ENCODE results near the gene TRAF3IP1.
"Not testable (repeated sequence)": the region's sequence is repeated elsewhere in the genome, so short reads cannot be mapped to it uniquely, and the experiment has no call there.

TRAF3IP1 gene

GRCh38 chr2:238382381-238382781 is 62.1 kb downstream of the TRAF3IP1 start:
- DNase-seq, result no peak

GRCh38 chr2:238383135-238383534 is 62.8 kb downstream of the TRAF3IP1 start:
- no peak for DNase-seq

DNA sequence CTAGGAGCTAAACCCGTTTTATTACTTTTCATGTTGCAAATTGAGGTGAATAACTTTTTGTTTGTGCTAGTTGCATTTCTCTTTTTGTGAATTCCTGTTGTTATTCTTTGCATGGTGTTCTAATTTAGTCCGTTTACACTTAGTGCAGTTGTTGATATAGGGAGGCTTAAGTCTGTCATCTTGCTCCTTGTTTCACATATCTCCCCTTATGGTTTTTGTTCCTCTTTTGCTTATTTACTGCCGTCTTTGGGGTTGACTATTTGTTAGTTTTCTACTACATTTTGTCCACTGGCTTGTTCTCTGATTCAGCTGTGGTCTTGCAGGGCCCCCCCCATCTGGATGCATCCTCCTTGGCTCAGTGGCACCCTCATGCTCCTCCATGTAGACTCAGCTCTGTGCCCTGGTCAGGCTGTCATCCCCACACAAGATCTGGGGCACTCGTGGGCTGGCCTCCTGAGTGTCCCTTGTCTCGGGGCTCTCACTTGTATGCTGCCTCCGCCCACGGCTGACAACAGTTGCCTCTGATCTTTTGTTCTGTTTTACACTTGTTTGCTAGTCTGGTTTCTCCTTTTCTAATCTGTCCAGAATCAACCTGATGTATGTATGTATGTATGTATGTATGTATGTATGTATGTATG is 63.5 kb downstream of the TRAF3IP1 start:
- DNase-seq, result no peak

DNA sequence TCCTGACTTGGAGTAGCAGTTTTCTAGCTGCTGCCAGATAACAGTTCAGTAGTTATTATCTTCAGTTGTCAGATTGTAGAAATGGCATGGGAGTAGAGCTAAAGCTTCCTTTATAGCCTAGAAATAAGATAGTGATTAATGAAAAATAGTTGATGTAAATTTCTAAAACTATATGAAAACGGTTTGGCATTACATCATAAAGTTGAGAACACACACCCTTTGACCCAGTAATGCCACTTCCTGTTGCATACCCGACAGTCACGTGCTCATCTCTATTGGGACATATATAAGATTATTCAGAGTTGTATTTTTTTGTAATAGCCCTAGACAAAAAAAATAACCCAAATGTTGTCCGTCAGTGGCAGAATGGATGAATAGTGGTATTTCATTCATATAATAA is 67.0 kb downstream of the TRAF3IP1 start:
- no peak for DNase-seq

DNA sequence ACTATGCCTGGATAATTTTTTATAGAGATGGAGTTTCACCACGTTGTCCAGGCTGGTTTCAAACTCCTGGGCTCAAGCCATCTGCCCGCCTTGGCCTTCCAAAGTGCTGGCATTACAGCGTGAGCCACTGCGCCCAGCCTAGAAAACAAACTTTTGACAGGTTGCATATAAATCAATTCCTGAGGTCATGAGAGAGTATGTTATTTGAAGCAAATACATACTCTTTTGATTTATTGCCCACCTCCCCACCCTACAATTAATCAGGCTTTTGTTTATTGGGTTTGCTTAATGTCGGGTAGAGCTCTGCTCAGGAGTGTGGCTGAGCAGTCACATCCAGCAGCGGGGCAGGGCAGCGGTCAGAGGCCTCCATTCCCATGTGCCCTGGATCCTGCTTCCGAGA is 68.5 kb downstream of the TRAF3IP1 start:
- DNase-seq, result no peak

DNA sequence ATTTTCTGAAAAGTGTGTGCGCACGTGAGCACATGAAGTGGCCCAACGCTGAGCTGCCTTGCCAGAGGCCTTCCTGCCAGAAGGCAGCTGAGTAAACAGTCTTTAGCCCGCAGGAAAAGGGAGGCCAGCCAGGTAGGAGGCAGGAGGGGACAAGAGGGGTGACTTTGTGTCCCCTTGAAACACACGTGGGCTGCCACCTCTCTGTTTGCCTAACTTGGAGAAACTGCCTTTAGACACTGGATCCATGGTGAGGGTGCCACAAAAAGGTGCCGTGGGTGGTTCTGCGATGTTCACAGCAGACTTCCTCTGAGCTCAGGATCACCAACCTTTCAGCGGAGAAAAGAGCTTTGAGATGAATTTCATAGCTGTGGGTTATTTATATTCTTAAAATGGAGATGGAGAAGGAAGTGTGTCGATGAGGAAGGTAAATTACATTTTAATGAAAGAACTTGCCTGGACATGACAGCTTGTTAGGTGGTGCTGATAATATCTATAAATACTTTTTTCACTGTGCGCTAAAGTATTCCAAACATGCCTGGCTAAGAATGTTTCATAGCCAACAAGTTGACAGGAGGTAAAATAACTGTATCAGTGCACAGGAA is 69.8 kb downstream of the TRAF3IP1 start:
- no peak for DNase-seq

DNA sequence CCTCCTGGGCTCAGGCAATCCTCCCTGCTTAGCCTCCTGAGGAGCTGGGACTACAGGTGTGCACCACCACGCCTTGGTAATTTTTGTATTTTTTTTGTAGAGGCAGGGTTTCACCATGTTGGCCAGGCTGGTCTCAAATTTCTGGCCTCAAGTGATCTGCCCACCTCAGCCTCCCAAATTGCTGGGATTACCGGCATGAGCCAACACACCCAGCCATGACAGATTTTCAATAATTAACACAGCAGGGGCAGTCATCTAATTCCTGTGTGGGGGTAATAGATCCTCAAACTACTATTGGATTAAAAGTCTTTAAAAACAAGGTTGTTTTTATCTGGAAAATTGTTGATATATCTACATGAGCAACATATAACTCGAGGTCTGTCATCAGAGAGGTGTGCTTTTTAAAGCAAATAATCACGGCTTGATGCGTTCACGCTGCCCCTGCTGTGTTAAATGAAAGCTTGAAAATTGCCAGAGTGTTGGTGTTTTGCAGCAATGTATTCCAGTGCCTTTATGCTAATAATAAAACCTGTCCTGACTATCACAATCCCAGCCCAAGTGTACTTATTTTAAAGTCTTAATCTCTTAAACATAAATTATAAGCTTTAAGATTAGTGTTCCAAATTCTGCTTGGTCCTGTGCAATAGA is 70.8 kb downstream of the TRAF3IP1 start:
- DNase-seq, result no peak

DNA sequence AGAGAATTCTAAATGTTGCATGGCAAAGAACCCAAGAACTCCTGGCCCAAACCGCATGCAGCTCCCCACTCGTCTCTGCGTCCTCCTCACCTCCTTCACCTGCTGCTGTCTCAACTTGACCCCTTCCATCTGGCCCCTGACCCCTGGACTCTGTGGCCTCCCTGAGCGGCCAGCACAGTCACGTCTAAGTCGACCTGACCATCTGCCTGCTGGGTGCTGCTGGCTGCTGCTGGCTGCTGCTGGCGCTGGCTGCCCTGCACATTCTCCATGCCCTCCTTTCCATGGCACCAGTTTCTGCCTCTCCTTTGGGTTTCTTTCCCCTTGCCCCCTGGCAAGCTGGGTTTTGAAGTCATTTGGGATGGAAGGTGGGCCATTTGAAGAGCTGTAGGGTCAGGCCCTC is 76.3 kb downstream of the TRAF3IP1 start:
- no peak for DNase-seq

DNA sequence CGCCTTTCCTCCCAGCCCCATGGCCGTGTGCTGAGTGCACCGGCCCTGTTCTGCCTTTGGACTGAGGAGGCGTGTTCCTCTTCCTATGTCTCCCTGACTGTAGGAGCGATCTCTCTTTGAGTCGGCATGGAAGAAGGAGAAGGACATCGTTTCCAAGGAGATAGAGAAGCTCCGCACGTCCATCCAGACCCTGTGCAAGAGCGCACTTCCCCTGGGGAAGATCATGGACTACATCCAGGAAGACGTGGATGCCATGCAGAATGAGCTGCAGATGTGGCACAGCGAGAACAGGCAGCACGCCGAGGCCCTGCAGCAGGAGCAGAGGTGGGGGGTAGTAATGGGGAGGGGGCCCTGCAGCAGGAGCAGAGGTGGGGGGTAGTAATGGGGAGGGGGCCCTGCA is 77.0 kb downstream of the TRAF3IP1 start:
- no peak for DNase-seq

- DNase-seq, result no peak
Measured at GRCh38 chr2:238398577-238398976, 78.3 kb downstream of the TRAF3IP1 start.

GRCh38 chr2:238399094-238399493 is 78.8 kb downstream of the TRAF3IP1 start:
- DNase-seq, result no peak

- DNase-seq, result no peak
Measured at GRCh38 chr2:238401551-238401950, 81.2 kb downstream of the TRAF3IP1 start.

GRCh38 chr2:238403632-238404405 is 83.5 kb downstream of the TRAF3IP1 start:
- DNase-seq, result no peak

DNA sequence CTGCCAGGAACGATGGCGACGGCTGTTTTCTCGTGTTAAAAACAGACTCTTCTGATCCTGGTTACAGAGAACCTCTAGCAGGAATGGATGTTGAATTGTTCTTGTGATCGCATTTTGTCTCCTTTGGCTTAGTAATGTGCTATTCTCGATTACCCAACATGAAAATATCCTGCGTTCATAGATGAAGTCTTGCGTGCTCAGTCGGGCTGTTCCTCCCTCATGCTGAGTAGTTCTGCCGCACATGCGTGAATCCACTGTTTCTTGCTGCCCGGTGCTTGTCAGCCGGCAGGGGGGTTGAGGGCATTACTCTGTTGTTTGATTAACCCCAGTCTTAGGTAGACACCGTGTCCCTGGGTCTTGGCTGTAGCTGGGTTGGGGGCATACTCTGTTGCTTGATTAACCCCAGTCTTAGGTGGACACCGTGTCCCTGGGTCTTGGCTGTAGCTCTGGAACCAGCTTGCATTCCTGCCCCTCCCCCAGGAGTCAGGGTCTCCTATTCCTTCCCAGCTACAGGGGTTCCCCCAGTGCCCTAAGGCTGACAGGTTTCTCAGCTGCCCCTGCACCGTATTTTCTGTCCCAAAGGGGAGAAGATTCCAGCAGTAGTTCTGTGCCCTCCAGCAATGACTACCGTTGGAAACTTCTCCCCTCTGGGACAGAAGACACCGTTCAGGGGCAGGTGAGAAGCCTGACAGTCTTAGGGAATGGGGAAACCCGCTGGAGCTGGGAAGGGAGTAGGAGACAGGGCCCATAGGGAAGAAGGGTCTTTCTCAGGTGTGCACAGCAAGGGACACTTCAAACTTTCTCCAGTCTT is 84.3 kb downstream of the TRAF3IP1 start:
- DNase-seq, result no peak

- DNase-seq, result not testable (repeated sequence)
Measured at GRCh38 chr2:238405217-238405555, 84.9 kb downstream of the TRAF3IP1 start.

DNA sequence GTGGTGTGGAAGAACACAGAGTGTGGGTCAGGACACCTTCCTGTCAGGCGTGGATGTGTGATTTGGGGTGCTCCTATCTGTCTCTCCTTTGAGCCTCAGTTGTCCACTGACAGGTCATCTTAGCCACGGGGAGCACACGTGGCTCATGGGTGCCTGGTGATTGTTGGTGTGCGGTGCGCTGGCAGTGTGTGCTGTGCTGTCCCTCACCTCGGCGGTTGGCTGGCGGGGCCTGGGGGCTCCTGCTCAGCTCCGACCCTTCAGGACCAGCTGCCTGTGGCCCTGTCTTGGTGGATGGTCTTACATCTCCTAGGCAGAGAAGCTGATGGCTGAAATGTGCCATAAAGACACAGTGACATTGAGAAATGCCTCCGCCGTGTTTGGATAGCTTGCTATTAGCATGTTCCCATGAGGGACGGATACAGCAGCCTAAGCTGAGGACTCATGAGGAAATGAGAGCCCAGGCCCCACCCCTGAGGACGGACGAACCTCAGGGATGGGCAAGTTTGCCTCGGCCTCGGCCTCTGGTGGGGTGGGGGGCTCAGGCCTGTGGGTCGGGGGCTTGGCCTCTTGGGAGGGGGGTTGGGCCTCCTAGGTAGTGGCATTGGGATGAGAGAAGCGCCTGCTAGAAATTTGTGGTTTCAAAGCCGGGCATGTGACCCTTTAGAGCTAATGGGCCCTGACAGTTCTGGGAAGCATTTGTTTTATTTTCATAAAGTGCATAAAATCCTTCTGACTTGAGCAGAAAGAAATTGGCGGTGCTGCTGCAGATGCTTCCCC is 86.1 kb downstream of the TRAF3IP1 start:
- DNase-seq, result no peak

GRCh38 chr2:238406998-238407285 is 86.6 kb downstream of the TRAF3IP1 start:
- no peak for DNase-seq

- DNase-seq, result no peak
Measured at GRCh38 chr2:238407566-238407965, 87.2 kb downstream of the TRAF3IP1 start.

DNA sequence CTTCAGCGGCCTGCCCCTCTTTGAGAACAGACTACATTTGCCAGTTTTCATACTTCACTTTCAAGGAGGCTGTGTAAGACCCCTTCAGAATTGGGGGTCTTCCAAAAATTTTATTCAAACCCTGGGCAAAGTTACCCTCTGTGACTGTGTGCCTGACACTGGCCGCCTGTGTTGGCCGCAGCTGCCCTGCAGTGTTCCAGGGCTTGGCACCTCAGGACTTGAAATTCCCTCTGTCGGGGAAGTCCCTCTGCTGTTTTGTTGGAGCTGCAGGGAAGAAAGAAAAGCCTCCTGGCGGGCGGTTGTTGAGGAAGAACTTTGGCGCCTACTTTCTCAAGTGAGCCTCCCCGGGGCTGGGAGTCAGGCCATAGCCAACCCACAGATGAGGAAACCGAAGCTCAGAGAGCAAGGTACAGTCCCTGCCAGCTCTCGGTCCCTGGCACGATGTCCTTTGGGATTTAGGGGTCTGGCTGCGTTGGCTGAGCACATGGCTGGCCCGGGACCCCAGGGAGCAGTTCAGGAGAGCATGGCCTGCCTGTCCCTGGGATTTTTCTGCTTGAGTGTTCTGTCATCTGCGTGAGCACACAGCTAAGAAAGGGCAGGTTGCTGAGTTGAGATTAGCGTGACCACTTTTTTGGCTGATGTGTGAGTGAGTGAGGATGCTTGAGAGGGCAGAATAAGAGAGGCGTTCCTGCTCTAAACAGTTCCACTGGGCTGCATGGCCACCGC is 88.5 kb downstream of the TRAF3IP1 start:
- DNase-seq, result no peak

DNA sequence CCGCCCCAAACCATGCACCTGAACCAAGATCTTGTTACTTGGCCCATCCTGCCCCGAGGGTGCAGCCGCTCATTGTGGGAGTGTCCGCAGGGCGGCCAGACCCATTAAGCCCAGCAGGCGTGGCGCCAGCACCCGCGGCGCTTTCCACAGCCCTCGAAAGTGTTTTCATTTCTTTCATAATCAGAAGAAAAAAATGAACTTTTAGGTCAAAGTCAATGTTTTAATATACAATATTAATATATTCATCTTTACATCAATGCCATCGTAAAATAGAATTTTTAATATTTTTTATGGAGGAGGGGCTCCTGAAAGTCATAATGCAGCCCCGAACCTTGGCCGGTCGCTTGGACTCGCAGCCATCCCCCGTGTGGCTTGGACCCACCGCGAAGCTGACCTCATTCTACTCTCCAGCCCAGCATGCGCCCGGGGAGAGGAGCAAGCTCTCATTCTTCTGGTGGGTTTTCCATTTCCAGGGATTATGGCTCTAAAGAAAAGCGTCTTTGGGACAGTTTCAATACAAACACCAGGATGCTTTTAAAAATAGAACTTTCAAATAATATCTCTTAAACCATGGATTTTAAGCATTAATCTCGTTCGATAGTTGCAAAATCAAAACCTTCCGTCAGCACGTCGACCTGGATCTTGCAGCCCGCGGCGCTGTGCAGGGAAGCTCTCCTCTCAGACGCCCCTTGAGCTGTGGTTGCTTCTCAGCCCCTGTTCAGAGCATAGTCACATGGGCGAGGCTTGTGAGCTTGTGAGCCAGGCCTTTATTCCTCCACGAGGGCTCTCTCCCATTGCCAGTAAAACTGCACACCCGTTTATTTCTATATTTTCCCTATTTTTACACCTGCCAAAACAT is 89.3 kb downstream of the TRAF3IP1 start:
- no peak for DNase-seq

Data from stimulated activated naive CD4-positive, alpha-beta T cell (primary cell).